ENCODE results near the gene ECEL1.
A peak's percentile ranks its signal among the peaks of the same experiment; 100 is the strongest.

ECEL1 gene

GRCh38 chr2:232439758-232440135, 47.9 kb downstream of the ECEL1 start:
- H3K79me2 ChIP-seq (ENCODE audit: insufficient read depth, low read length) = no peaks in the 10 kb centered on the region
- no peak overlapping the region for H3K4me3 ChIP-seq (ENCODE audit: insufficient read depth, low read length, poor library complexity, severe bottlenecking)
- H3K9me2 ChIP-seq (replicated peaks; ENCODE audit: insufficient read depth, low read length) = no peaks in the 10 kb centered on the region
- H3F3A ChIP-seq (ENCODE audit: insufficient read depth) = no peaks in the 10 kb centered on the region
- TF ChIP-seq CTCF (IDR thresholded peaks at IDR 0.05; ENCODE audit: insufficient read depth, low read length, poor library complexity, severe bottlenecking) (no peak), EZH2phosphoT487 (conservative IDR thresholded peaks at IDR 0.05; ENCODE audit: low read length) (no peak)
- H3K4me2 ChIP-seq (ENCODE audit: low read depth, low read length, poor library complexity, severe bottlenecking) = no peak overlapping the region
- H3K36me3 ChIP-seq (ENCODE audit: low read length) = no peaks in the 10 kb centered on the region
- no peaks in the 10 kb centered on the region for H3K27me3 ChIP-seq (ENCODE audit: low read length)
- no peaks in the 10 kb centered on the region for H4K20me1 ChIP-seq (ENCODE audit: low read depth, low read length)
- H2AFZ ChIP-seq (ENCODE audit: low read depth, low read length, severe bottlenecking) = no peak overlapping the region
- no peak overlapping the region for H3K27ac ChIP-seq (ENCODE audit: low read depth, low read length)
- H3K9ac ChIP-seq (ENCODE audit: low read length) = no peak overlapping the region
- no peaks in the 10 kb centered on the region for H3K9me3 ChIP-seq (ENCODE audit: insufficient read depth, low read length)

- H3K79me2 ChIP-seq (ENCODE audit: insufficient read depth, low read length) = no peaks in the 10 kb centered on the region
- TF ChIP-seq EZH2phosphoT487 (conservative IDR thresholded peaks at IDR 0.05; ENCODE audit: low read length) (no peak), CTCF (IDR thresholded peaks at IDR 0.05; ENCODE audit: insufficient read depth, low read length, poor library complexity, severe bottlenecking) (peak; percentile 23)
- H3K36me3 ChIP-seq (ENCODE audit: low read length) = no peaks in the 10 kb centered on the region
- H3K27ac ChIP-seq (ENCODE audit: low read depth, low read length) = no peak overlapping the region
- H3K9ac ChIP-seq (ENCODE audit: low read length) = no peak overlapping the region
- no peaks in the 10 kb centered on the region for H3F3A ChIP-seq (ENCODE audit: insufficient read depth)
- H3K9me3 ChIP-seq (ENCODE audit: insufficient read depth, low read length) = no peaks in the 10 kb centered on the region
- H3K27me3 ChIP-seq (ENCODE audit: low read length) = no peaks in the 10 kb centered on the region
- no peak overlapping the region for H3K4me2 ChIP-seq (ENCODE audit: low read depth, low read length, poor library complexity, severe bottlenecking)
- no peak overlapping the region for H3K4me3 ChIP-seq (ENCODE audit: insufficient read depth, low read length, poor library complexity, severe bottlenecking)
- H4K20me1 ChIP-seq (ENCODE audit: low read depth, low read length) = no peaks in the 10 kb centered on the region
- no peak overlapping the region for H2AFZ ChIP-seq (ENCODE audit: low read depth, low read length, severe bottlenecking)
- no peaks in the 10 kb centered on the region for H3K9me2 ChIP-seq (replicated peaks; ENCODE audit: insufficient read depth, low read length)
Measured at GRCh38 chr2:232438951-232439757, 48.5 kb downstream of the ECEL1 start.

- Histone ChIP-seq H3K9me3 (ENCODE audit: insufficient read depth, low read length) (no peaks in the 10 kb centered on the region), H3K4me3 (ENCODE audit: insufficient read depth, low read length, poor library complexity, severe bottlenecking) (no peak overlapping the region), H3K27ac (ENCODE audit: low read depth, low read length) (no peak overlapping the region), H3K79me2 (ENCODE audit: insufficient read depth, low read length) (no peaks in the 10 kb centered on the region), H2AFZ (ENCODE audit: low read depth, low read length, severe bottlenecking) (no peak overlapping the region), H3K4me2 (ENCODE audit: low read depth, low read length, poor library complexity, severe bottlenecking) (no peak overlapping the region), H3K9ac (ENCODE audit: low read length) (no peak overlapping the region), H3K36me3 (ENCODE audit: low read length) (no peaks in the 10 kb centered on the region), H3K27me3 (ENCODE audit: low read length) (no peaks in the 10 kb centered on the region), H4K20me1 (ENCODE audit: low read depth, low read length) (no peaks in the 10 kb centered on the region), H3F3A (ENCODE audit: insufficient read depth) (no peaks in the 10 kb centered on the region), H3K9me2 (replicated peaks; ENCODE audit: insufficient read depth, low read length) (no peaks in the 10 kb centered on the region)
- no peak for TF ChIP-seq EZH2phosphoT487 (conservative IDR thresholded peaks at IDR 0.05; ENCODE audit: low read length)
- TF ChIP-seq CTCF (IDR thresholded peaks at IDR 0.05; ENCODE audit: insufficient read depth, low read length, poor library complexity, severe bottlenecking) = no peak
Measured at GRCh38 chr2:232438091-232438490, 49.5 kb downstream of the ECEL1 start.
